Left ventricle myocardium superior (tissue), 1 donor: ENCODE results near the gene PITX1. TPM values are rescaled to one million over a fixed set of nuclear protein-coding genes. Genes with fewer than 3 reads are reported as not detected.
A peak's percentile ranks its signal among the peaks of the same experiment; 100 is the strongest.

Experiments
- ATAC-seq: fragments of 200-7000 bp; cut with Tn5 transposase; one replicate; pipeline ENCODE4 v1.9.1; 2020; ENCODE audit warnings: mild to moderate bottlenecking, moderate library complexity
- DNase-seq: peaks from one replicate; pipeline ENCODE4 v3.0.0-alpha.2; 2020
- intact Hi-C: fragments of 100-400 bp; cut with micrococcal nuclease; formaldehyde crosslinking; loops from one replicate; pipeline ENCODE4 v1.11.0; 2022
- total RNA-seq: library from RNA; stranded (reverse); fragmentation: NEBNext Ultra II Directional; extraction: Animal tissue kit (Norgen Biotek cat#: 25700); gene quantifications from one replicate; pipeline ENCODE4 v1.2.1, GENCODE V29; 2021
- donor health status: DM: no; HTN: yes; CAD: no; lungs with severe emphysema.

PITX1 gene
- total RNA-seq, 1 donor from 2014 or later: not detected

DNA sequence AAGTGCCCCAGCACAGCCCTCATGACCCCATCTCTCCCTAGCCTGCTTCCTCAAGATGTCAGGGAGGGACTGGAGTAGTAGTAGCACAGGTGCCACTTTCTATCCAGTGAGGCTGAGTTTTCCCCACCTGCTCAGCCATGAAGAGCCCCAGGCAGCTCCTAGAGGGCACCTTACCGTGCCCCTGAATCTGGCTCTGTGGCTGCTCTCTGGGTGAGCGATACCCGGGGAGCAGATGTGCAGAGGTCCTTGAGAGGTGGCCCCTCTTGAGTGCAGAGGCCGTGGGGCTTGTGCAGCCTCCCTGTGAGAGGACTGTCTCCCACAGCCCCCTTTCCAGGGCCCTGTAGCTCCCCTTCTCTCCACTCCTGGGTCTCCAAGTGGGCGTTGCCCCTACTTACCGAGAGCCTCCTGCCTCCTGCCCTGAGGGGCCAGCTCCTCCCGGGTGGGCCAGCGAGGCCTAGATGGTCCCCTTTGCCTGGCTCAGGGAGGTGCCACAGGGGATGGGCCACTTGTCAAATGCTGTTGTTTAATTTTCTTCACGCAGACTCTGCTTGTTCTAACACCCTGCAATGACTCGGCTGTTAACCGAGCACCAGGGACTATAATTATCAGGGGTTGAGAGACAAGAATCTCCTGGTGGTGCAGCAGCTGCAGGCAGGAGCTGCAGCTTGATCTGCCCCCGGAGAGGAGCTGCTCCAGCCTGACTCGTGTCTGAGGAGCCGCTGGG lies 29.6 kb upstream of the PITX1 start:
- ATAC-seq (no peak), DNase-seq (no peak)
- intact Hi-C loops: no loop called here

DNA sequence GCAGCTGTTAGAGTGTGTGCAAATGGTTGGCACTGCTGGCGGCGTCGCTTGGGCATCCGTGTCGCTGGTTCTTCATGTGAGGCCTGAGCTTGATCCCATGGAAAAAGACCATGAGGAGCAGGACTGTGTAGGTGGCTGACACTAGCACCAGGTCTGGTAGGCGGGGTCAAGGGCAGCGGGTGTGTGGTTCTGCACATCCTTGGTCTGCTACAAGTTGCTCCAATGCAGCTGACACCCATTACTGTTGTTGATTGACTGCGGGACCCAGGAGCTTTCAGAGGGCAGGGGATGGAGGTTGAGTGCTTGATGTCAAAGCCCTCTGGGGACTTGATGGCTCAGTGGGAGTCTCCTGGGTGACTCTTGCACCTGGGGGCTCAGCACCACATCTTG lies 29.0 kb upstream of the PITX1 start:
- intact Hi-C loops: no loop called here

DNA sequence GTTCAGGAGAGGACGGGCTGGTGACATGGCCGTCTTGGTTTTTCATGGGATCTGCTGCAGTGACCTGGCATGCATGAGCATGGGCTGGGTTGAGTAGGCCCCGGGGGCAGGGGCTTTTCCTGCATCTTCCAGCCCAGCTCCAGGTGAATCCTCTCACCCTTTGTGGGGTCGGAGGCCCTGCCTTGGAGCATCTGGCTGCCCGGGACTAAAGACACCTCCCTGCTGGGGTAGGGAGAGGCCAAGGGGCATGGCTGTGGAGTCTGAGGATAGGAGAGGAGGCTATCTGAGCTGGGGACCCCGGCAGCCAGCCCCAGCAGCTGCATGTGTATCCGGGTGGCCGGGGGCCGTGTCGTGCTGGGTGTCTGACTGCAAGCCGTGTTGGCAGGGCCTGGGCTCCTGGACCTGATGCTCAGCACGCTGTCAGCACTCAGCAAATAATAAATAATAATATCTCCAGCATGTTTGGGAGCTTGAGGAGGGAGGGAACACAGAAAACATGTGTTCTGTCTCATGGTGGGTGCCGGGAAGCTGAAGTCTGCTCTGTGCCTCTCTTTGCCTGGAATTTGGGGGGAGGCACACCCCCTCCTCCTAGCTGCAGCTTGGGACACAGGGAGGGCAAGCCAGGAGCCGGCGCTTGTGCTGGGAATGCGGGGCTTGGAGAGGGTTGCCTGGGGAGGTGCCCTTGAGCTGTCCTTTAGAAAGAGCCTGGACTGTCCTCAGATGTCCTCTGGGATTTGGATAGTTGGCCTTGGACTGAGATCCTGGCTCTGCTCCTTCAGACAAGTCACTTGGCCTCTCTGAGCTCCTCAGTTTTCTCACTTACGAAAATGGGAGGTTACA lies 28.4 kb upstream of the PITX1 start:
- ATAC-seq (no peak), DNase-seq (no peak)
- intact Hi-C loops: no loop called here

More for the DNA sequence above, 29.0 kb upstream of the PITX1 start:
- no peak for DNase-seq
- no peak for ATAC-seq

DNA sequence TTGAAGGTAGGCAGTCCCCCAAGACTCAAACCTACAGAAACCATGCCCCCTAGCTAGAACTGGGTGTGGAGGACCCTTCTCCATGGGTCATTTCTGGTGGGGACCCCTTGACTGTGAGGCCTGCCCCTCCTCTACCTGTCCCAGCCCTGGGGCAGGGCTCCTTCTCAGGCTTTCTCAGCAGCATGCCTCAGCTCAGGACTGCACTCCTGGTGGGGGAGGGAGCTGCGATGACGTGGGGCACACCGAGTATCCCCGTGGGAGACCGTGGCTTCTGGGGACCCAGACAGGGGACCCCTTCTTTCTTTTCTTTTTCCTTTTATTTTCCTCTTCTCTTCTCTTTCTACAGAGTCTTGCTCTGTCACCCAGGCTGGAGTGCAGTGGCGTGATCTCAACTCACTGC lies 27.0 kb upstream of the PITX1 start:
- intact Hi-C loops: no loop called here
- no peak for DNase-seq
- no peak for ATAC-seq

DNA sequence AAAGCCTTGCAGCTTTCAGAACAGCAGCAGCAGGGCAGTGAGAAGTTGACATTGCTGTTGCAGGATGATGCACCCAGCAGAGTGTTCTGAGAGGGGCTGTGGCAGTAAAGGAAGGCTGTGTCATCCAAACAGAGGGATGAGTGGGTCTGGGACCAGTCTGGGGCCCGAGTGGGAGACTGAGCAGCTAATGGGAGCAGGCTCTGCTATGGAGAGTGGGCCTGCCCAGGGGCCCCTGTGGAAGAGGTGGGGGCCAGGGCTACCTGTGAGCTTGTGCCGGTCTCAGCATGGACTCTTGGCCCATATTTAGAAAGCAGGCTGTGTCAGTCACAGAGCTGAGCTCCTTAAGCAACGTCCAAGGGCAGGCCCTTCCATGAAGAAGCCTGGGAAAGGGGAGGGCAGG lies 26.0 kb upstream of the PITX1 start:
- ATAC-seq (no peak), DNase-seq (no peak)
- intact Hi-C loops: no loop called here

DNA sequence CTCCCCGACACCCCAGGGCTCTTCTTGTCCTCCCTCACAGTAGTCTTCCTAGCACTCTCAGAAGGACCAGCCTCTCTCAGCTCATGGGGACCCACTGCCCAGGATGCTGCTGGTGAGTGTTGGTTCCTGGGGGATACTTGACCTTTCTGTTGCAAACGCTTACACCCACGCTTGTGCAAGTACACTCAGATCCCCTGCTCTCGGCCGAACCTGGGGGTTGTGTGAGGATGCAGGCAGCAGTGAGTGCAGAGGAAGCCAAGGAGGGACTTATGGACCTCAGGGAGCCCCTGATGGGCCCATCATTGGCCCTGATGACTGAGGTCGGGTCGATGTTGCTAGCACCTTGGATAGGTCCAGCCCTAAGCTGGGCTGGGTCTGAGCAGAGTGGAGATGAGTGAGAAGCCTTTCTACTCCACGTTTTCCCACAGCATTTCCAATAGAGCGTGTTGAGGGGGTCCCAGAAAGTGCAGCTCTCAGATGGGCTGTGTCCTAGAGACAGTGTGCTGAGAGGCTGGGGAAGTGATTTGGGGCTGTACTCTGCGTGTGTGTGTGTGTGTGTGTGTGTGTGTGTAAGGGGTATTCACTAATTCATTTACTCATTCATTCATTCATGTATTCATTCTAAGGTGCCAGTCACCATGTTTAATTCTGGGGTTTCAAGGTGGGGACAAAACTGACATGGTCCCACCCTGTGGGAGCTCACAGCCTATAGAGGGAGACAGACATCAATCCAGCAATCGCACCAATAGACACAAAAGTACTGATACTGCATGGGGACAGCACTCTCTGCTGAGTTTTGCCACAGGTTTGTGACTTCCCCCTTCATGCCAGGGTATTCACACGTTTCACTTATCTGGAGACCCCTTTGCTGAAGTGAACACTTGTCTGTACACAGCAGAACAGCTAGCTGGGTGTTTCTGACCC lies 25.2 kb upstream of the PITX1 start:
- ATAC-seq (no peak), DNase-seq (no peak)
- intact Hi-C loops: no loop called here

DNA sequence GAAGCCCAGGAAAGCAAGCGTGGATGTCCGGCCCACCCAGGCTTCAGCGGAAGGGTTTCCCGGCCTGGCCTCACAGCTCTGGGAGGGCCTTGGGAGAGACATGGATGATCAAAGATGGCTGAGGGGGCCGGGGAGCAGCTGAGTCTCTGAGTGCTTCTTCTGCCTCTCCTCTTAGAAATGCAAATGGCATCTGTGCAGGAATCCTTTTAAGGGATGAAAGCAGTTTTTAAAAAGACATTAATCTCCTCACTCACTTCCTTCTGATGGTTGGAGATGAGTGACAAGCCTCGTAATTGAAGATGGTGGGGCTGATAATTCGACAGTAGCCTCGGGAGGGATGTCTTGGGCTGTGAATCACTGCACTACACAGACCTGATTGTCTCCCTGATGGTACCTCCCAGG lies 24.3 kb upstream of the PITX1 start:
- DNase-seq (no peak), ATAC-seq (no peak)
- intact Hi-C loops: no loop called here

DNA sequence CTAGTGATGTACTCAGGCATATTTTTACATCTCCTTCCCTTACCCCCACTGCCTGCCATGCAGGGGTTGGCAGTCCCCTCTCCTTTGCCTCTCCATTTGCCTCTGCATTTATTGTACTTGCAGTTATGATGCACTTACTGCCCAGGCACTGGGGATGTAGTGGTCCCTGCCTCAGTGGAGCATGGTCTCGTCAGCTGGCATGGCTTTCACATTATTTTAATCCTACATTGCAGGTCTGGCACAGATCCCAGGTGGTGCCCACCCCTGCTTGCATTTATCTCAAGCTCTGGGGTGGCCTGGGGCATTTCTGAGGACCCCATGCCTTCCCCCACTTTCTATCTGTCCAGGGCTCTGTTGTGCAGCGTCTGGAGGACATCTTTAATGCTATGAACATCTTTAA lies 23.2 kb upstream of the PITX1 start:
- no peak for DNase-seq
- no peak for ATAC-seq
- intact Hi-C loops: no loop called here

DNA sequence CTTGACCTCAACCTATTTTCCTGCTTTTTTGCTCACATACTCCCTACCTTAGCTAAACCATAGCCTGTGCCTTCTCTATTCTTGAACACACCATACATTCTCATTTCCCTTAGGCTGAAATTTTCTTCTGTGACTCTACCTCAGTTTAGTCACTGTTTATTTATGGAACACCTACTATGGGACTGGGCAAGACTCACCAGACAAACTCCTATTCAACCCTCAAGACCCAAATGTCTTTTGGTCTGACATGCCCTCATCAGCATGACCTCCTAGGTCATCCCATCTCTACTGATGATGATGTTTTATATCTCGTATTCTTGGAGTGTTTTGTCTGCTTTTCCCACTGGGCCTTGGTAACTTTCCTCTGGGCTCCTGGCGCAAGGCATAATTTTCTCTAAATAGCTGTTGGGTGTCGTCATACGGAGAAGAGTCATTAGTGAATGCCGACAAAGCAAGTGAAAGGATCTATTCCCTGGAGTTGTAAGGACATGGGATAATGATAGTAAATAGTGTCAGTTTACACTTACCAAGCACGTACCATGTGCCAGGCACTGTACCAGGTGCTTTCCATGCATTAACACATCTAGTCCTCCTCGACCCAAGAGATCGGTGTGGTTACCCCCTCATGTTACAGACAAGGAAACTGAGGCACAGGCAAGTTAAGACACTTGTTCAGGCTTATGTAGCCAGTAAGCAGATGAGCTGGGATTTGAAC lies 22.4 kb upstream of the PITX1 start:
- DNase-seq (no peak), ATAC-seq (no peak)
- intact Hi-C loops: no loop called here

DNA sequence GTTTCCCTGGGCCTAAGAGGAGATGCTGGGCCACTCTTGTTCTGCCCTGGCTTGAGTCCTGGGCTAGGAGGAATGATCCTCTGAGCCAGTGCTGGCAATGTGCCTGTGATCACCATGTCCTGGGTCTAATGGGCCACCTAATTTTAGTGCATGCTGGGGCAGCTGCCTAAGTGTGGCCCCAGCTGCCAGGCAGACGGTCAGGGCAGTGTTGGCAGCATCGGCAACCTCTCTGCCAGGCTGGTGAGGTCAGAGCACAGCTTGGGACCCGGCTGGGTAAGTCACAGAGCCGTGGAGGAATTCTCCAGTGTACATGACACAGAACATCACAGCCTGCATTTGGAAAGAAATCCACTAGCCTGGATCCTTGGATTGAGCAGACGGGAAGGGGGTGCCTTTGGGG lies 21.4 kb upstream of the PITX1 start:
- intact Hi-C loops: no loop called here
- peak; percentile 87 for DNase-seq
- peak; percentile 99 for ATAC-seq

DNA sequence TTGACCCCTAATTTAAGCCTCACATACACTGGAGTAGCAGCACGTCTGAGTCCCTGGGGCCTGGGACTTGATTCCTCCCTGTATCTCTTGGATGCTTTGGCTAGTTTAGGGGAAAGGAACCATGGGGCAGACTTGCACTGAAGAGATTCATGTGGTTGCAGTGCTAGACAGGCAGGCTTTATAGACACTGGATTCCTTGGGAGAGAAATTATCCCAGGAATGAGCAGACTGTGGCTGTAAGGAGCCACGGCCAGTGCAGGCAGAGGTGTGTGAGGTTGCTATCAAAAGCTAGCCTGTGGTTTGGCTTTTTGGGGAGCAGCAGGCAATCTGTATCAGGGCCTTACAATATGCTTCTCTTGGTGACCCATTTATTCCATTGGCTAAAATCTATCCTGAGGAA lies 20.5 kb upstream of the PITX1 start:
- intact Hi-C loops: no loop called here
- no peak for ATAC-seq
- no peak for DNase-seq

DNA sequence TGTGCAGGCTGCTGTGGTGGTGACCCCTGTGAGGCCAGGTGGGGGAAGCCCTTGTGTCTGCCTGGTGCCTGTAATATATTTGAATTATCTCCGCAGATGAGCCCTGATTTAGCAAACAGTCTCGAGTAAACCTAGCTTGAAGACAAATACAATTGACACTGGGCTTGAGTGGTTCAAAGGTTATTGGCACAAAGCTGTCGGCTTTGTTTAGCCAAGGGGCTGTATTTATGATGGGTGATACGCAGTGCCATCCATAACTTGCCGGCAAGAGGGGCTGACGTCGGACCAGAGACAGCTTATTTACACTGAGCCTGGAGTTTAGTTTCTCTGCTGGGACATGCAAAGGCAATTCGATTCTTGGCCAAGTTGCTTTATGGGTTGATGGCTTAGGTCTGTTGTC lies 20.0 kb upstream of the PITX1 start:
- DNase-seq: no peak
- no peak for ATAC-seq
- intact Hi-C loops: no loop called here

DNA sequence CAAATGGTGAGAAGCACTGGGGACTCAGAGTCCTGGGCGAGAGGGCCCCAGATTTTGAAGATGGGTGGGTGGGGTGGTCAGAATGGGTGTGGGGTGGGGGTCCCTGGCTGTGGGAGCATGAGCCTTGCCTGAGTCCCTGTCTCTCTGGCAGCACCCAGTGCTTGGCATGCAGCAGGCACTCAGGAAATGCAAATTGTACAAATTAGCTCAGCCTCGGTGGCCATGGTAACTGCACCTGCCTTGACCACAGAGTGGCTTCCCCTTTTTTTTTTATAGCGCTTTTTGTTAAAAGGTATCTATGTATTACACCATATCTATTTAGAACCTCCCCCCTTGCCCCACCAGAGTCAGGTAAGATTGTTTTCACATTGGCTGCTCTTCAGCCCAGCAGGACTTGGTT lies 19.2 kb upstream of the PITX1 start:
- intact Hi-C loops: no loop called here
- no peak for DNase-seq
- ATAC-seq: no peak

DNA sequence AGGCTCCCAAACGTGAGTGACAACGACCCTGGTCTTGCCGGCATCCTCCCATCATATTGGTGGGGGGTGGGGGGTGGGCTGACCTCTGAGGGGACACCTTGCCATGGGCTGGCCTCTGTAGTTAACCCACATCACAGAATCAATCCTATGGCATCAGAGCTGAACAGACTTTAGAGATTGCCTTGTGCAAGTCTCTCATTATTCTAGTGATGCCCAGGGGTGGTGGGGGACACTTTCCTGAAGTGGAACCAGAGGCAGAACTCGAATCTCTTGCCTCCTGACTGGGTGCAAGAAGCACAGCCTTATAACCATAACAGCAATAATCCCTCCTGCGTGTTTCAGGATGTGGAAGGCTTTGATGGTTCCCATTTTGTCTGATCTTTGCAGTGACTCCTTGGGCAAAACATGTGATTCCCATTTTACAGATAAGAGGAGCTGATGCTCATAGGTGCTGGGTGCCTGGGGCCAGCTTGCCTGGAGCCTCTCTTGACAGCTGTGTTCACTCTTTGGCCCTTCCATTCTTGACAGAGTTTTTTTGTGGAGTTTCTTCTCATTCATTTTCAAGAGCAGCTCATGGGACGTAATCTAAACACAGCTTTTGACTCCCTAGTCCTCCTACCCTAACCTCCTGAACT lies 18.6 kb upstream of the PITX1 start:
- DNase-seq (no peak), ATAC-seq (no peak)
- intact Hi-C loops: no loop called here

DNA sequence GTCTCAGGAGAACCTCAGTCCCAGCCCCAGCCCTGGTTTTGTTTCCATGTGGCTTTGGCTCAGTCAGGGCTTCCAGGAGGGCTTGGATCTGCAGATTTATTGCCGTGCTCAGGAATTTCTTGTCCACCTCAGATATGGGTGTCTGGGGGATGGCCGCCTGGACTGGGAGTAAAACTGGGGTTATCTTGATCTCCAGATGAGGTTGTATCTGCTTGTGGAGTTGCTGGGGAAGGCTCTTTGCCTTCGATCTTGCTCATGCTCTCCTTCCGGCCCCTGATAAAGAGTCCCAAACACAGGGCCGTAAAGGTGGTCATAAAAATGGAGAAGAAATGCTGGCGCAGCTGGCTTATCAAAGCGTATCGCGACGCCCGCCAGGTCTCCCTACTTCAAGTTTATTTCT lies 17.8 kb upstream of the PITX1 start:
- intact Hi-C loops: no loop called here
- no peak for ATAC-seq
- no peak for DNase-seq

DNA sequence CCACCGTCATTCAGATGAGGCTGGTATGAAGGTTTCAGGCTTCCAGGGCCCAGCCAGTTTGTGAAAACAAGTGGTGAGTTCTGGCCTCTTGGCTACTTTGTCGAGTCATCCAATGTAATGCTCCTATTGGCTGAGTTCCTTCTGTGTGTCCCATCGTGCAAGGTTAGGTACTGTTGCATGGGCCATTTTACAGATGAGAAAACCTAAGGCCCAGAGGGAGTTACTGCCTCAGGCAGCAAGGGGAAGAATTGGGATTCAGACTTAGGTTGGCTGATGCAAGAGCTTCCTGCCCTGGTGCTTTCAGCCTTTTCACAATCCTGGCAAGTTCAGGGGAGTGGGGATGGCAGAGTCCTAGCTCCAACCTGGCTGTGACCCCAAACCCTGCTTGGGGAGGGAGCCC lies 17.4 kb upstream of the PITX1 start:
- DNase-seq (no peak), ATAC-seq (no peak)
- intact Hi-C loops: no loop called here

DNA sequence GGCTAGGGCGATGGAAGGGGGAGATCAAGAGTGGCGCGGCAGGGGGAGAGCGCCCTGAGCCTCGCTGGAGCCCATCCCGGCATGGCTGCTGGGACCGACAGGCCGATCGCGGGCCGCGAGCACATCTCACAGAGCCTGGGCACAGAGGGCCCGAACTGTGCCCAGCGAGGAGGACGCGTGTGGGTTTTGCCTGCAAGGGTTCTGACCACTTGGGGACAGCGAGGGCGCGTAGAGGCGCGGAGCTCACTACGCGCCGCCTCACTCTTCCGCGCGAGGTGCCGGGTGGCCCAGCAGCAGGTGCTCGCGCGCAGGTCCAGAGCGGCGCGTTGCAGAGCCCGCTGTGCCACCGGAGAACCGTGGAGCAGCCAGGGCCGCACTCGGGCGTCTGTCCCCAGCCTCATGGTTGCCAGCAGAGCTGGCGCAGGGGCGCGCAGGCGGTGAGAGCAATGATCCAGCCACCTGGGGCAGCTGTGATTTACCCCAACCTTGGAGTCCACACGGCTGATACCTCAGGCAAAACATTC lies 16.3 kb upstream of the PITX1 start:
- peak; percentile 32 for DNase-seq
- peak; percentile 60 for ATAC-seq
- intact Hi-C loops: no loop called here

DNA sequence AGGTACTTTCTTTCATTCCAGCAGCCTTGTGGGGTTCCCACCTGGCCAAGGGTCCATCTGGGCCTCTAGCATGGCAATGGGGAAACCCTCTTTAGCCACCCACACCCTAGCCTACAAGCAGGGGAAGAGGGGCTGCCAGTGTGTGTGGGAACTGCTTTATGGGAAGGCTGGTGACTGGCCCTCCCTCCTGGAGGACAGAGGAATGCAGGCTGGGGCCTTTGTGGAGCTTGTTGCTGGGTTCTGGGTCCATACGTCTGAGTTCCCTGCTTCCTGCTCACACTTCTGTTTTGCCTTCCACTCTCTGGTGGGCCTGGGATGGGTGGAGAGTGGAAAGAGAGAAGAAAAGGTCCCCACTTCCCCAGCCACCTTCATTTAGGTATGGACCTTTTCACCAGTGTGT lies 14.9 kb upstream of the PITX1 start:
- no peak for DNase-seq
- no peak for ATAC-seq
- intact Hi-C loops: no loop called here

DNA sequence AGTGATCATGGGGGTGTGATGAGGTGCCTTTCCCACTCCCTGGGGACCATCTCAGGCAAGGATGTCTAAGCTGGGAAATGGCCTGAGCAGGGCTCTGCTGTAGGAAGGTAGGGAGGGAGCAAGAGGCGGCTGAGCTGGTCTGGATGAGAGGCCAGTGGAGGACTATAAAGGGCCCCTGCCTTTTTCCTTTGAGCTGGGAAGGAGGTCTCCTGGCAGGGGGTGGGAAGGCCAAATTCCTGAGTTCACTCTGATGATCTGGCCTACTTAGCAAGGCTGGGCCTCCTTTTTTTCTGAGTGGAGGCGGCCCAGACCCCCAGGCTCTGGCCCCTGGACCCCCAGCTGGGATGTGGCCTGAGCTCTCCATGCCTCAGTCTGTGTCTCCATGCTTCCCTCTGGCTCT lies 14.3 kb upstream of the PITX1 start:
- no peak for ATAC-seq

More for the DNA sequence above, 14.3 kb upstream of the PITX1 start:
- intact Hi-C loops: no loop called here
- DNase-seq: no peak
